Endothelial cell of umbilical vein (primary cell): ENCODE data around the gene FAM114A1.

Experiments
- EZH2 ChIP-seq: IDR thresholded peaks from 2 replicates; pipeline ENCODE4 v1.6.1; 2012; ENCODE audit warnings: borderline replicate concordance, low read depth, mild to moderate bottlenecking, moderate library complexity, low read length, inconsistent platforms; ENCODE audit not compliant: severe bottlenecking
- FOS ChIP-seq: IDR thresholded peaks from 2 replicates; pipeline ENCODE4 v1.6.1; 2011; ENCODE audit warnings: mild to moderate bottlenecking, low read length, moderate library complexity, borderline replicate concordance; ENCODE audit not compliant: insufficient read depth
- GATA2 ChIP-seq: IDR thresholded peaks from 2 replicates; pipeline ENCODE4 v1.7.0; 2011; ENCODE audit warnings: low read depth, mild to moderate bottlenecking, moderate library complexity, mixed read lengths, low read length; ENCODE audit not compliant: insufficient read length, insufficient read depth
- JUN ChIP-seq: IDR thresholded peaks from 2 replicates; pipeline ENCODE4 v1.6.1; 2011; ENCODE audit warnings: borderline replicate concordance, low read depth; ENCODE audit not compliant: insufficient read length, insufficient read depth
- MYC ChIP-seq: IDR thresholded peaks from one replicate; pipeline ENCODE4 v1.6.1; 2011; ENCODE audit warnings: mild to moderate bottlenecking, low read depth, low read length
- POLR2A ChIP-seq: IDR thresholded peaks from 2 replicates; pipeline ENCODE4 v1.6.1; 2012; ENCODE audit warnings: low read depth, mild to moderate bottlenecking, control low read depth, low read length
- POLR2AphosphoS5 ChIP-seq: IDR thresholded peaks from 2 replicates; pipeline ENCODE4 v1.6.1; 2012; ENCODE audit warnings: low read depth, mild to moderate bottlenecking, control low read depth, low read length, moderate library complexity; ENCODE audit not compliant: insufficient read depth
- TF ChIP-seq, protein P1 (sequence below), 2 donors: IDR thresholded peaks; 1 replicate in 1 of 2; 2 replicates in 1 of 2; pipeline ENCODE4 v1.5.1; 2011; ENCODE audit warnings: low read length in 2 of 2, mild to moderate bottlenecking in 2 of 2, moderate library complexity in 2 of 2, control low read depth in 1 of 2, inconsistent platforms in 1 of 2, low read depth in 1 of 2; ENCODE audit not compliant: insufficient read depth in 1 of 2; ENCODE audit errors: extremely low read depth in 1 of 2
- TF ChIP-seq, protein P2 (sequence below): IDR thresholded peaks from 2 replicates; pipeline ENCODE4 v1.6.1; 2011; ENCODE audit not compliant: insufficient read depth, insufficient read length

DNA sequence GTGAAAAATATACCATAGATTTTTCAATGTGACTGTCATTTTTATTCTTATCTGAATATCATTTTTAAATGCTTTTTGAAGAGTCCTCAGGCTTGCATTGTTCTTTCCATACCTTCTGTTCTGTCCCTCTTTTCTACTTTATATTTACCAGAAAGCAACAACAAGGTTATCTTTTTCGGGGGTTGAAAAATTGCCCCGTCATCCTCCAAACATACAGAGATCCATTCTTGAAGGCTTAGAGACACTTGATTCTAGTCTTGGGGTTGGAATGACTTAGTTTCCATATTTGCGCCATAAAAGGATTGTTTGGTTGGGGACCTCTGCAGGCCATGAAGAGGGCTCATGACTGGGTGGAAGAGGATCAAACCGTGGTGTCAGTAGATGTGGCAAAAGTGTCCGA is 63.5 kb downstream of the FAM114A1 start:
- TF ChIP-seq POLR2A (no peak), JUN (no peak), EZH2 (no peak), GATA2 (no peak), POLR2AphosphoS5 (no peak), MYC (no peak), FOS (no peak)
- TF ChIP-seq, protein P1, sequence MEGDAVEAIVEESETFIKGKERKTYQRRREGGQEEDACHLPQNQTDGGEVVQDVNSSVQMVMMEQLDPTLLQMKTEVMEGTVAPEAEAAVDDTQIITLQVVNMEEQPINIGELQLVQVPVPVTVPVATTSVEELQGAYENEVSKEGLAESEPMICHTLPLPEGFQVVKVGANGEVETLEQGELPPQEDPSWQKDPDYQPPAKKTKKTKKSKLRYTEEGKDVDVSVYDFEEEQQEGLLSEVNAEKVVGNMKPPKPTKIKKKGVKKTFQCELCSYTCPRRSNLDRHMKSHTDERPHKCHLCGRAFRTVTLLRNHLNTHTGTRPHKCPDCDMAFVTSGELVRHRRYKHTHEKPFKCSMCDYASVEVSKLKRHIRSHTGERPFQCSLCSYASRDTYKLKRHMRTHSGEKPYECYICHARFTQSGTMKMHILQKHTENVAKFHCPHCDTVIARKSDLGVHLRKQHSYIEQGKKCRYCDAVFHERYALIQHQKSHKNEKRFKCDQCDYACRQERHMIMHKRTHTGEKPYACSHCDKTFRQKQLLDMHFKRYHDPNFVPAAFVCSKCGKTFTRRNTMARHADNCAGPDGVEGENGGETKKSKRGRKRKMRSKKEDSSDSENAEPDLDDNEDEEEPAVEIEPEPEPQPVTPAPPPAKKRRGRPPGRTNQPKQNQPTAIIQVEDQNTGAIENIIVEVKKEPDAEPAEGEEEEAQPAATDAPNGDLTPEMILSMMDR (IDR thresholded peaks at IDR 0.05; ENCODE audit: extremely low read depth in 1 of 2, insufficient read depth in 1 of 2, low read depth in 1 of 2, low read length in 2 of 2), result no peak
- TF ChIP-seq, protein P2, sequence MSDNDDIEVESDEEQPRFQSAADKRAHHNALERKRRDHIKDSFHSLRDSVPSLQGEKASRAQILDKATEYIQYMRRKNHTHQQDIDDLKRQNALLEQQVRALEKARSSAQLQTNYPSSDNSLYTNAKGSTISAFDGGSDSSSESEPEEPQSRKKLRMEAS, result no peak
